Epithelial cell of proximal tubule (primary cell): ENCODE measurements around the gene ADAMTS12. TPM values are rescaled to one million over a fixed set of nuclear protein-coding genes. Genes with fewer than 3 reads are reported as not detected.

Experiments used
- DNase-seq: peaks from one replicate; pipeline ENCODE4 v3.0.0-alpha.2; 2011; ENCODE audit warnings: low read depth
- H3K4me3 ChIP-seq: 2 replicates; pipeline ENCODE4 v1.5.1; 2011; ENCODE audit warnings: low read depth, mild to moderate bottlenecking, low read length
- CTCF ChIP-seq: conservative IDR thresholded peaks from 2 replicates; pipeline ENCODE4 v1.5.1; 2012; ENCODE audit warnings: low read depth, mild to moderate bottlenecking, low read length
- total RNA-seq: library from RNA; depleted of rRNA; stranded (reverse); fragments of >200 nt; gene quantifications from 2 replicates; pipeline ENCODE4 v1.2.3, GENCODE V29; 2015

Gene ADAMTS12
- total RNA-seq, 1 donor from 2014 or later, result 2.1 TPM

GRCh38 chr5:33735072-33735471, 156.7 kb downstream of the ADAMTS12 start:
- no peak for TF ChIP-seq CTCF
- no peak overlapping the region for H3K4me3 ChIP-seq
- DNase-seq, result no peak

GRCh38 chr5:33734537-33734936, 157.3 kb downstream of the ADAMTS12 start:
- no peak for TF ChIP-seq CTCF
- DNase-seq, result no peak
- no peak overlapping the region for H3K4me3 ChIP-seq

GRCh38 chr5:33733225-33733624, 158.6 kb downstream of the ADAMTS12 start:
- no peak overlapping the region for H3K4me3 ChIP-seq
- DNase-seq, result no peak
- no peak for TF ChIP-seq CTCF

GRCh38 chr5:33726422-33727165, 165.2 kb downstream of the ADAMTS12 start:
- no peak for TF ChIP-seq CTCF
- no peak for DNase-seq
- no peak overlapping the region for H3K4me3 ChIP-seq

GRCh38 chr5:33725806-33726205, 166.0 kb downstream of the ADAMTS12 start:
- no peak for DNase-seq
- TF ChIP-seq CTCF, result no peak
- H3K4me3 ChIP-seq, result no peak overlapping the region

- TF ChIP-seq CTCF, result no peak
- no peak overlapping the region for H3K4me3 ChIP-seq
- DNase-seq, result no peak
These were observed 170.1 kb downstream of the ADAMTS12 start for GRCh38 chr5:33721491-33722200.
